ENCODE measurements around the gene PCBP3. TPM values are rescaled to one million over a fixed set of nuclear protein-coding genes. Genes with fewer than 3 reads are reported as not detected.

Gene PCBP3
- total RNA-seq, 1 donor from 2014 or later: 11.8 TPM

DNA sequence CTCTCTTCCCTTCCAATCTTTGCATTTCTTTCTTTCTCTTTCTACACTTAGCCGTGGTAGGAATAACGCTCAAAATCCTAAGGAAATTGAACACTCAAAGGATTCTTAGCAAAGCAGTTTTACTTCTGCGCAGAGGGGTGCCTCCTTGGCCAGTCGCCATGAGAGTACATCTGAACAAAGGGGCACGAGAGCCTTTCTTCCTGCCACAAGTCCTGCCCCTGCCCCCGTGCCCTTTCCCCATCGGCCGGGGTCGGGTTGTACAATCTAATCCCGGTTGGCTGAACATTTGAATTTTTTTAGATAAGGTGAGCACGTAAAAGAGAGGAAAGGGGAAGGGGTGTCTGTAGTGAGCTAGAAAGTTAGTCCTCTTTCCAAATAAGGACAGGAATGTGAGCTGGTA is 309.4 kb downstream of the PCBP3 start:
- no peak for TF ChIP-seq CTCF (IDR thresholded peaks at IDR 0.05)
- H3K36me3 Mint-ChIP-seq (ENCODE audit: low read depth): no peaks in the 10 kb centered on the region
- H3K27me3 Mint-ChIP-seq (ENCODE audit: low read depth): no peaks in the 10 kb centered on the region
- no peak overlapping the region for H3K27ac Mint-ChIP-seq (ENCODE audit: unreplicated experiment)
- no peak overlapping the region for H3K4me3 Mint-ChIP-seq (ENCODE audit: unreplicated experiment)
- H3K4me1 Mint-ChIP-seq (ENCODE audit: low read depth): peaks cover 51% of the 10 kb centered on the region
- no peak for DNase-seq (ENCODE audit: low spot score)
- H3K9me3 Mint-ChIP-seq (ENCODE audit: low read depth): no peaks in the 10 kb centered on the region

DNA sequence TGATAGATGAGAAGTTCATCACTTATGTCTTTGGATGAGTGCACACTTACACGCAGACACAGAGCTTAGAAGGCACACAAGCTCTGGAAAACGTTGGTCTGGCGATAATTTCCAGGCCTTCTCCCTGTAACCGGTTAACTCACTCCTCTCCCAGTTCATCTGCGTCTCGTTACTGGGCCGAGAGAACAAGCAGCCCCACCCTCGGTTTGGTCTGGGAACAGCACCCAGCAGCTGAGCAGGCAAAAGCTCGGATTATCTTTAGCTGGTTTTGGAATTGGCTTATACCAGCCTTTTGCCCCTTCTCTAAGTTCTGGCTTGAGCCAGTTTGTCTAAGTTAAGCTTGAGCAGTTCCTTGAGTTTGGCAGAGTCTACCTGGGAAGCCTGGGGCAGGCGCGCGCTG is 310.7 kb downstream of the PCBP3 start:
- H3K4me1 Mint-ChIP-seq (ENCODE audit: low read depth): peaks cover 62% of the 10 kb centered on the region

GRCh38 chr21:45954921-45955320 is 311.4 kb downstream of the PCBP3 start:
- no peak for TF ChIP-seq CTCF (IDR thresholded peaks at IDR 0.05)
- peaks cover 56% of the 10 kb centered on the region for H3K4me1 Mint-ChIP-seq (ENCODE audit: low read depth)
- DNase-seq (ENCODE audit: low spot score): no peak
- no peak overlapping the region for H3K27ac Mint-ChIP-seq (ENCODE audit: unreplicated experiment)
- H3K27me3 Mint-ChIP-seq (ENCODE audit: low read depth): no peaks in the 10 kb centered on the region
- no peaks in the 10 kb centered on the region for H3K9me3 Mint-ChIP-seq (ENCODE audit: low read depth)
- H3K4me3 Mint-ChIP-seq (ENCODE audit: unreplicated experiment): no peak overlapping the region
- no peaks in the 10 kb centered on the region for H3K36me3 Mint-ChIP-seq (ENCODE audit: low read depth)

More for the DNA sequence above, 310.7 kb downstream of the PCBP3 start:
- TF ChIP-seq CTCF (IDR thresholded peaks at IDR 0.05): peak; percentile 47
- Mint-ChIP-seq H3K4me3 (ENCODE audit: unreplicated experiment) (no peak overlapping the region), H3K36me3 (ENCODE audit: low read depth) (no peaks in the 10 kb centered on the region), H3K27ac (ENCODE audit: unreplicated experiment) (no peak overlapping the region), H3K9me3 (ENCODE audit: low read depth) (no peaks in the 10 kb centered on the region), H3K27me3 (ENCODE audit: low read depth) (no peaks in the 10 kb centered on the region)
- DNase-seq (ENCODE audit: low spot score): no peak

- no peak for TF ChIP-seq CTCF (IDR thresholded peaks at IDR 0.05)
- peak overlapping the region; percentile 94 for H3K27ac Mint-ChIP-seq (ENCODE audit: unreplicated experiment)
- H3K9me3 Mint-ChIP-seq (ENCODE audit: low read depth): no peaks in the 10 kb centered on the region
- H3K4me1 Mint-ChIP-seq (ENCODE audit: low read depth): peaks cover 42% of the 10 kb centered on the region
- no peak for DNase-seq (ENCODE audit: low spot score)
- peak overlapping the region; percentile 62 for H3K4me3 Mint-ChIP-seq (ENCODE audit: unreplicated experiment)
- no peaks in the 10 kb centered on the region for H3K27me3 Mint-ChIP-seq (ENCODE audit: low read depth)
- H3K36me3 Mint-ChIP-seq (ENCODE audit: low read depth): no peaks in the 10 kb centered on the region
Observed at GRCh38 chr21:45957551-45957950, 314.0 kb downstream of the PCBP3 start.

GRCh38 chr21:45957981-45958600 is 314.6 kb downstream of the PCBP3 start:
- no peaks in the 10 kb centered on the region for H3K36me3 Mint-ChIP-seq (ENCODE audit: low read depth)
- H3K4me1 Mint-ChIP-seq (ENCODE audit: low read depth): peaks cover 42% of the 10 kb centered on the region
- H3K27ac Mint-ChIP-seq (ENCODE audit: unreplicated experiment): peak overlapping the region; percentile 94
- TF ChIP-seq CTCF (IDR thresholded peaks at IDR 0.05): no peak
- peak overlapping the region; percentile 62 for H3K4me3 Mint-ChIP-seq (ENCODE audit: unreplicated experiment)
- H3K27me3 Mint-ChIP-seq (ENCODE audit: low read depth): no peaks in the 10 kb centered on the region
- H3K9me3 Mint-ChIP-seq (ENCODE audit: low read depth): no peaks in the 10 kb centered on the region
- no peak for DNase-seq (ENCODE audit: low spot score)

All from chondrocyte (in vitro differentiated cells).